GM12878 (cell line): ENCODE measurements around the gene SFXN5.

Source experiments
- EGR1 ChIP-seq, 2 experiments: IDR thresholded peaks; 1 replicate in 1 of 2; 2 replicates in 1 of 2; pipeline ENCODE4 v1.6.1; 2011 to 2012; ENCODE audit warnings: low read depth in 2 of 2, low read length in 2 of 2, borderline replicate concordance in 1 of 2, mild to moderate bottlenecking in 1 of 2, moderate library complexity in 1 of 2
- KDM1A ChIP-seq: fragments of 200-600 bp; sonication (generic); IDR thresholded peaks from 2 replicates; pipeline ENCODE4 v1.6.1; 2016; ENCODE audit warnings: borderline replicate concordance
- MXI1 ChIP-seq: fragments of 150-350 bp; IDR thresholded peaks from 2 replicates; pipeline ENCODE4 v1.6.1; 2011; ENCODE audit warnings: low read depth, mild to moderate bottlenecking, inconsistent platforms, low read length, improper control_type of control experiment
- SRF ChIP-seq, 2 experiments: IDR thresholded peaks; 2 replicates each; pipeline ENCODE4 v1.6.1; 2011; ENCODE audit warnings: low read depth in 2 of 2, low read length in 2 of 2, mild to moderate bottlenecking in 1 of 2, moderate library complexity in 1 of 2
- TF ChIP-seq, protein P1 (sequence below), 3 experiments: IDR thresholded peaks in 2 of 3; conservative IDR thresholded peaks in 1 of 3; 2 replicates each; pipeline ENCODE4 v1.5.1; 2011; ENCODE audit warnings: low read depth in 3 of 3, low read length in 3 of 3, mild to moderate bottlenecking in 3 of 3, control low read depth in 2 of 3, moderate library complexity in 2 of 3, inconsistent platforms in 1 of 3, mixed read lengths in 1 of 3; ENCODE audit not compliant: control insufficient read depth in 2 of 3, insufficient read depth in 1 of 3; ENCODE audit errors: extremely low read depth in 1 of 3
- TF ChIP-seq, protein P2 (sequence below): fragments of 450-650 bp; IDR thresholded peaks from 2 replicates; pipeline ENCODE4 v1.6.1; 2016; ENCODE audit warnings: mild to moderate bottlenecking, moderate library complexity, borderline replicate concordance
- TF ChIP-seq, protein P3 (sequence below): fragments of 450-650 bp; IDR thresholded peaks from 2 replicates; pipeline ENCODE4 v1.6.1; 2016; ENCODE audit warnings: mild to moderate bottlenecking
- TF ChIP-seq, protein P4 (sequence below): IDR thresholded peaks from 2 replicates; pipeline ENCODE4 v1.6.1; 2012; ENCODE audit warnings: low read depth, low read length, improper control_type of control experiment

DNA sequence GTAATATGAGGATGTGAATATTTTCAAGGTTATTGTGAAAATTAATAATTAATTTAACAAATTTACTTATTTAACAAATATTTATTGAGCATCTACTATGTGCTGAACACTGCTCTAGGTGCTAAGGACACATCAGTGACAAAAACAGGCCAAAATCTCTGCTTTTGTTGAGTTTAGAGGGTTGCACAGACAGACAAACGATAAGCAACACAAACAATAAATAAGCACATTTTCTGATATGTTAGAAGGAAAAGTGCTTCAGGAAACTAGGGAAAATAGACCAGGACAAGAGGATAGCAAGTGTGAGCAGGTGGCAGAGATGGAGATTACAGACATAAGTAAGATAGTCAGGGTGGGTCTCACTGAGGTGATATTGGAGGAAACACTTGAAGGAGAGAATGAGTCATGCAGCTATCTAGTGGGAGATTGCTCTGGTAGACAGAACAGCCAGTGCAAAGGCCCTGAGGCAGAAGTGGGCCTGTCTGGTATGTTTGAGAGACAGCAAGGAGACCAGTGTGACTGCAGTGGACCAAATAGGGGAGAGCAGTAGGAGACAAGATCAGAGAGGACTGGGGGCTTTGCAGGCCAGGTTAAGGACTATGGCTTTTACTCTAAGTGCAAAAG lies 38.3 kb downstream of the SFXN5 start:
- TF ChIP-seq, protein P1, sequence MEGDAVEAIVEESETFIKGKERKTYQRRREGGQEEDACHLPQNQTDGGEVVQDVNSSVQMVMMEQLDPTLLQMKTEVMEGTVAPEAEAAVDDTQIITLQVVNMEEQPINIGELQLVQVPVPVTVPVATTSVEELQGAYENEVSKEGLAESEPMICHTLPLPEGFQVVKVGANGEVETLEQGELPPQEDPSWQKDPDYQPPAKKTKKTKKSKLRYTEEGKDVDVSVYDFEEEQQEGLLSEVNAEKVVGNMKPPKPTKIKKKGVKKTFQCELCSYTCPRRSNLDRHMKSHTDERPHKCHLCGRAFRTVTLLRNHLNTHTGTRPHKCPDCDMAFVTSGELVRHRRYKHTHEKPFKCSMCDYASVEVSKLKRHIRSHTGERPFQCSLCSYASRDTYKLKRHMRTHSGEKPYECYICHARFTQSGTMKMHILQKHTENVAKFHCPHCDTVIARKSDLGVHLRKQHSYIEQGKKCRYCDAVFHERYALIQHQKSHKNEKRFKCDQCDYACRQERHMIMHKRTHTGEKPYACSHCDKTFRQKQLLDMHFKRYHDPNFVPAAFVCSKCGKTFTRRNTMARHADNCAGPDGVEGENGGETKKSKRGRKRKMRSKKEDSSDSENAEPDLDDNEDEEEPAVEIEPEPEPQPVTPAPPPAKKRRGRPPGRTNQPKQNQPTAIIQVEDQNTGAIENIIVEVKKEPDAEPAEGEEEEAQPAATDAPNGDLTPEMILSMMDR (IDR thresholded peaks at IDR 0.05 in 2 of 3, conservative IDR thresholded peaks at IDR 0.05 in 1 of 3; ENCODE audit: control insufficient read depth in 2 of 3, extremely low read depth in 1 of 3, insufficient read depth in 1 of 3, low read depth in 3 of 3, low read length in 3 of 3), result no peak
- no peak for TF ChIP-seq MXI1
- no peak for TF ChIP-seq KDM1A
- no peak for TF ChIP-seq SRF (IDR thresholded peaks at IDR 0.05; ENCODE audit: low read depth in 2 of 2, low read length in 2 of 2)
- TF ChIP-seq EGR1 (IDR thresholded peaks at IDR 0.05; ENCODE audit: borderline replicate concordance in 1 of 2, low read depth in 2 of 2, low read length in 2 of 2), result no peak
- TF ChIP-seq, protein P2, sequence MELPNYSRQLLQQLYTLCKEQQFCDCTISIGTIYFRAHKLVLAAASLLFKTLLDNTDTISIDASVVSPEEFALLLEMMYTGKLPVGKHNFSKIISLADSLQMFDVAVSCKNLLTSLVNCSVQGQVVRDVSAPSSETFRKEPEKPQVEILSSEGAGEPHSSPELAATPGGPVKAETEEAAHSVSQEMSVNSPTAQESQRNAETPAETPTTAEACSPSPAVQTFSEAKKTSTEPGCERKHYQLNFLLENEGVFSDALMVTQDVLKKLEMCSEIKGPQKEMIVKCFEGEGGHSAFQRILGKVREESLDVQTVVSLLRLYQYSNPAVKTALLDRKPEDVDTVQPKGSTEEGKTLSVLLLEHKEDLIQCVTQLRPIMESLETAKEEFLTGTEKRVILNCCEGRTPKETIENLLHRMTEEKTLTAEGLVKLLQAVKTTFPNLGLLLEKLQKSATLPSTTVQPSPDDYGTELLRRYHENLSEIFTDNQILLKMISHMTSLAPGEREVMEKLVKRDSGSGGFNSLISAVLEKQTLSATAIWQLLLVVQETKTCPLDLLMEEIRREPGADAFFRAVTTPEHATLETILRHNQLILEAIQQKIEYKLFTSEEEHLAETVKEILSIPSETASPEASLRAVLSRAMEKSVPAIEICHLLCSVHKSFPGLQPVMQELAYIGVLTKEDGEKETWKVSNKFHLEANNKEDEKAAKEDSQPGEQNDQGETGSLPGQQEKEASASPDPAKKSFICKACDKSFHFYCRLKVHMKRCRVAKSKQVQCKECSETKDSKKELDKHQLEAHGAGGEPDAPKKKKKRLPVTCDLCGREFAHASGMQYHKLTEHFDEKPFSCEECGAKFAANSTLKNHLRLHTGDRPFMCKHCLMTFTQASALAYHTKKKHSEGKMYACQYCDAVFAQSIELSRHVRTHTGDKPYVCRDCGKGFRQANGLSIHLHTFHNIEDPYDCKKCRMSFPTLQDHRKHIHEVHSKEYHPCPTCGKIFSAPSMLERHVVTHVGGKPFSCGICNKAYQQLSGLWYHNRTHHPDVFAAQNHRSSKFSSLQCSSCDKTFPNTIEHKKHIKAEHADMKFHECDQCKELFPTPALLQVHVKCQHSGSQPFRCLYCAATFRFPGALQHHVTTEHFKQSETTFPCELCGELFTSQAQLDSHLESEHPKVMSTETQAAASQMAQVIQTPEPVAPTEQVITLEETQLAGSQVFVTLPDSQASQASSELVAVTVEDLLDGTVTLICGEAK, result no peak
- TF ChIP-seq, protein P3, sequence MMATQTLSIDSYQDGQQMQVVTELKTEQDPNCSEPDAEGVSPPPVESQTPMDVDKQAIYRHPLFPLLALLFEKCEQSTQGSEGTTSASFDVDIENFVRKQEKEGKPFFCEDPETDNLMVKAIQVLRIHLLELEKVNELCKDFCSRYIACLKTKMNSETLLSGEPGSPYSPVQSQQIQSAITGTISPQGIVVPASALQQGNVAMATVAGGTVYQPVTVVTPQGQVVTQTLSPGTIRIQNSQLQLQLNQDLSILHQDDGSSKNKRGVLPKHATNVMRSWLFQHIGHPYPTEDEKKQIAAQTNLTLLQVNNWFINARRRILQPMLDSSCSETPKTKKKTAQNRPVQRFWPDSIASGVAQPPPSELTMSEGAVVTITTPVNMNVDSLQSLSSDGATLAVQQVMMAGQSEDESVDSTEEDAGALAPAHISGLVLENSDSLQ, result no peak
- TF ChIP-seq, protein P4, sequence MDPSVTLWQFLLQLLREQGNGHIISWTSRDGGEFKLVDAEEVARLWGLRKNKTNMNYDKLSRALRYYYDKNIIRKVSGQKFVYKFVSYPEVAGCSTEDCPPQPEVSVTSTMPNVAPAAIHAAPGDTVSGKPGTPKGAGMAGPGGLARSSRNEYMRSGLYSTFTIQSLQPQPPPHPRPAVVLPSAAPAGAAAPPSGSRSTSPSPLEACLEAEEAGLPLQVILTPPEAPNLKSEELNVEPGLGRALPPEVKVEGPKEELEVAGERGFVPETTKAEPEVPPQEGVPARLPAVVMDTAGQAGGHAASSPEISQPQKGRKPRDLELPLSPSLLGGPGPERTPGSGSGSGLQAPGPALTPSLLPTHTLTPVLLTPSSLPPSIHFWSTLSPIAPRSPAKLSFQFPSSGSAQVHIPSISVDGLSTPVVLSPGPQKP, result no peak
